Kidney (tissue), 14 donors: ENCODE data around the gene SIGLEC8. TPM values are rescaled to one million over a fixed set of nuclear protein-coding genes. Genes with fewer than 3 reads are reported as not detected.
"Not testable (repeated sequence)": the region's sequence is repeated elsewhere in the genome, so short reads cannot be mapped to it uniquely, and the experiment has no call there.

ENCODE experiments used
- DNase-seq, 5 donors: peaks; one replicate each; pipeline ENCODE4 v3.0.0-alpha.2; 2013 to 2020
- FAIRE-seq: peaks from 2 replicates; lab custom pipeline; 2012; peaks lifted over from hg19 to GRCh38; lab: Jason Lieb, UNC
- H3K27ac ChIP-seq, 2 donors: one replicate each; pipeline ENCODE4 v1.7.0; 2013; ENCODE audit warnings: low read depth in 2 of 2, low read length in 2 of 2, inconsistent platforms in 1 of 2
- H3K27me3 ChIP-seq: one replicate; pipeline ENCODE4 v1.7.1; 2013; ENCODE audit warnings: low read length, inconsistent platforms; ENCODE audit not compliant: control insufficient read depth, insufficient read depth
- H3K36me3 ChIP-seq, 3 donors: one replicate each; pipeline versions ENCODE4 v1.7.0 to v1.7.1; 2013; ENCODE audit warnings: low read length in 3 of 3, control low read depth in 1 of 3, inconsistent platforms in 1 of 3; ENCODE audit not compliant: insufficient read depth in 3 of 3, control insufficient read depth in 2 of 3
- H3K4me1 ChIP-seq, 3 donors: one replicate each; pipeline versions ENCODE4 v1.7.0 to v1.7.1; 2013; ENCODE audit warnings: low read length in 3 of 3, inconsistent platforms in 1 of 3, low read depth in 1 of 3; ENCODE audit not compliant: control insufficient read depth in 2 of 3, insufficient read depth in 2 of 3
- H3K4me3 ChIP-seq, 3 donors: one replicate each; pipeline versions ENCODE4 v1.7.0 to v1.8.1; 2013; ENCODE audit warnings: low read length in 3 of 3, control low read depth in 1 of 3, inconsistent platforms in 1 of 3
- H3K9ac ChIP-seq, 3 donors: one replicate each; pipeline versions ENCODE4 v1.7.0 to v1.7.1; 2013; ENCODE audit warnings: low read length in 3 of 3, control low read depth in 1 of 3, inconsistent platforms in 1 of 3
- H3K9me3 ChIP-seq, 3 donors: one replicate each; pipeline versions ENCODE4 v1.7.0 to v1.7.1; 2013; ENCODE audit warnings: low read length in 3 of 3, control low read depth in 1 of 3, inconsistent platforms in 1 of 3; ENCODE audit not compliant: control insufficient read depth in 2 of 3, insufficient read depth in 1 of 3
- intact Hi-C: fragments of 100-400 bp; cut with DNase I; formaldehyde crosslinking; loops from one replicate; pipeline ENCODE4 v1.11.1; 2022
- polyA plus RNA-seq: library from polyadenylated mRNA; stranded (reverse); fragments of 350-450 nt; fragmentation: Illumina TruSeq; extraction: RNeasy Lipid Tissue Mini Kit (QIAGEN cat#74804); gene quantifications from one replicate; pipeline ENCODE4 v1.2.3, GENCODE V29; 2014; ENCODE audit warnings: low read depth, low replicate concordance; ENCODE audit not compliant: insufficient read depth
- total RNA-seq: library from RNA; stranded (reverse); fragmentation: NEBNext Ultra II Directional; extraction: Animal tissue kit (Norgen Biotek cat#: 25700); gene quantifications from one replicate; pipeline ENCODE4 v1.2.1, GENCODE V29; 2021
- TF ChIP-seq, protein P1 (sequence below): IDR thresholded peaks from 3 replicates; pipeline ENCODE4 v1.5.1; 2012; ENCODE audit warnings: mild to moderate bottlenecking, moderate library complexity, borderline replicate concordance; ENCODE audit not compliant: insufficient read depth; ENCODE audit errors: extremely low read depth
- donor health status: control.
- donor health status: control.
- donor health status: control.
- donor health status: control.
- donor health status: control.
- donor health status: DM: yes; HTN: yes; CAD: no.
- donor health status: Normal renal cell carcinoma (clear cell type).

SIGLEC8 gene
- total and polyA plus RNA-seq, 2 donors from 2014 or later, result 1.8 TPM; not detected in 1

DNA sequence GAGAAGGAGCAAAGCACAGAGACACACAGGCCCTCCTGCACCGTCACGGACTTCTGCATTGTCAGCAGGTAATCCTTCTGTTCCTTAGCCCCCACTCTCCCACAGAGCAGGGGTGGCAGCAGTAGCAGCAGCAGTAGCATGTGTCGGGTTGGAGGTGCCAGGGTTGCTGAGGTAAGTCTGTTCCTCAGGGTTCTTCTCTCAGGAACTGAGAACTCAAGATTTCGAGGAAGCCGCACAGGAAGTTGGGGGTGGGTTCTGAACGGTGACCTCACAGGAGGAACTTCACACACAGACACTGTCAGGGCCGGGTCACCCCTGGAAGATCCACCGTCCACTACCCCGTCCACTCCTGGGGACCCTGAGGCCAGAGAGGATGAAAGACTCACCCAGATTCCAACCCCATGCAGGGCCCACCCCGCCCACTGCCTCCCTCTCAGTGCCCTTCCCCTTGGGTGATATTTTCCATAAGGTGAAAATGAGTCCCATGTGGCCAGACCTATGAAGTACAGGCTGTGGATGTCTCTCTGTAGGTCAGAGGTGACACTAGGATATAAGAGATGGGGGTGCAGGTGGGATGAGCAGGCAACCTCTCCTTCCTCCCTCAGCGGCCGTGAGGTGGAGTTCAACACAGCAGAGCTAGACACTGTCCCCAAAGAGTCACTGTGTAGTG is 43.5 kb upstream of the SIGLEC8 start, which contains the start of gene SIGLEC12:
Gene SIGLEC12, minus strand, starts transcription at position 207 of the 670 bp plus-strand sequence. Its CDS starts 67 bp downstream, at position 140.
- no peak for FAIRE-seq
- H3K36me3 ChIP-seq, result no peaks in the 10 kb centered on the region
- H3K27ac ChIP-seq, result no peak within 1 kb of the TSS

DNA sequence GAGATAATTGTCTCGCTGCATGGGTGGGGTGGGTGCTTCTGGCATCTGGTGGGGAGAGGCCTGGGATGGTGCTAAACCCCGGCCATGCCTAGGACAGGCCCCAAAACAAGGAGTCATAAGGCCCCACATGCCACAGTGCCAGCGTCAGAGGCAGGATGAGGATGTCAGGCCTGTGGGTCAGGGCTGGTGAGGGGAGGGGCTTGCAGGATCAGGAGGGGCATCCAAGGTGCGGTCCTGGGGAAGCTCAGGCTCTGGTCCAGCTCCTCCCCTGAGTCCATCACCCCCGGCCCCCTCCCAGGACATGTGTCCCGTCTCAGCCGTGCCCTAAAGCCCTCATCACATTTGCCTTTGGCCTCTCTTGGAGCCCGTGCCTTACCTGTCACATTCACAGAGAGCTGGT is 42.7 kb upstream of the SIGLEC8 start:
- FAIRE-seq, H3K27me3 ChIP-seq, H3K27ac ChIP-seq, H3K9ac ChIP-seq, DNase-seq, H3K9me3 ChIP-seq, H3K4me3 ChIP-seq, intact Hi-C loops, H3K4me1 ChIP-seq, H3K36me3 ChIP-seq: not testable (repeated sequence)

More for the DNA sequence above, 43.5 kb upstream of the SIGLEC8 start, which contains the start of gene SIGLEC12:
- no peaks in the 10 kb centered on the region for H3K9me3 ChIP-seq
- DNase-seq, result no peak
- no peak within 1 kb of the TSS for H3K9ac ChIP-seq
- H3K27me3 ChIP-seq, result no peaks in the 10 kb centered on the region
- H3K4me3 ChIP-seq, result no peak within 1 kb of the TSS
- H3K4me1 ChIP-seq, result no peaks in the 10 kb centered on the region
- TF ChIP-seq, protein P1, sequence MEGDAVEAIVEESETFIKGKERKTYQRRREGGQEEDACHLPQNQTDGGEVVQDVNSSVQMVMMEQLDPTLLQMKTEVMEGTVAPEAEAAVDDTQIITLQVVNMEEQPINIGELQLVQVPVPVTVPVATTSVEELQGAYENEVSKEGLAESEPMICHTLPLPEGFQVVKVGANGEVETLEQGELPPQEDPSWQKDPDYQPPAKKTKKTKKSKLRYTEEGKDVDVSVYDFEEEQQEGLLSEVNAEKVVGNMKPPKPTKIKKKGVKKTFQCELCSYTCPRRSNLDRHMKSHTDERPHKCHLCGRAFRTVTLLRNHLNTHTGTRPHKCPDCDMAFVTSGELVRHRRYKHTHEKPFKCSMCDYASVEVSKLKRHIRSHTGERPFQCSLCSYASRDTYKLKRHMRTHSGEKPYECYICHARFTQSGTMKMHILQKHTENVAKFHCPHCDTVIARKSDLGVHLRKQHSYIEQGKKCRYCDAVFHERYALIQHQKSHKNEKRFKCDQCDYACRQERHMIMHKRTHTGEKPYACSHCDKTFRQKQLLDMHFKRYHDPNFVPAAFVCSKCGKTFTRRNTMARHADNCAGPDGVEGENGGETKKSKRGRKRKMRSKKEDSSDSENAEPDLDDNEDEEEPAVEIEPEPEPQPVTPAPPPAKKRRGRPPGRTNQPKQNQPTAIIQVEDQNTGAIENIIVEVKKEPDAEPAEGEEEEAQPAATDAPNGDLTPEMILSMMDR, result no peak
- intact Hi-C loops, result no loop called here

DNA sequence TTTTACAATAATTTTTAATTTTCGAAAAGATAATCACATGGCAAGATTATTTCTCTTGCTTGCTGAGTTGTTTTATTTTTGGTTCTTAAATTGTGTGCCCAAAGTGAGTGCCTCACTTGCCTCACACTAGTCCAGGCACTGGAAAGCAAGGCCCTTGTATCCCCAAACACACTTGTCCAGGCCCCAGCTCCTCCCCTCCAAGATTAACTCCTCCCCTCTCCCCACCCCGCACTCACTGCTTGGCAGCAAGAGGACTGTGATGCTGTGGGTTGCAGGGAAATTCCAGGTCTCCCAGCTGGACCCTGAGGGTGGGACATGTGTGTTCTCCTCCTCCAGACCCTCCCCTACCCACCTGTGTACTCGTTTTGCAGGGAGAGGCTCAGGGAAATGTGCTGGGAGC is 39.4 kb upstream of the SIGLEC8 start:
- intact Hi-C loops, result no loop called here

DNA sequence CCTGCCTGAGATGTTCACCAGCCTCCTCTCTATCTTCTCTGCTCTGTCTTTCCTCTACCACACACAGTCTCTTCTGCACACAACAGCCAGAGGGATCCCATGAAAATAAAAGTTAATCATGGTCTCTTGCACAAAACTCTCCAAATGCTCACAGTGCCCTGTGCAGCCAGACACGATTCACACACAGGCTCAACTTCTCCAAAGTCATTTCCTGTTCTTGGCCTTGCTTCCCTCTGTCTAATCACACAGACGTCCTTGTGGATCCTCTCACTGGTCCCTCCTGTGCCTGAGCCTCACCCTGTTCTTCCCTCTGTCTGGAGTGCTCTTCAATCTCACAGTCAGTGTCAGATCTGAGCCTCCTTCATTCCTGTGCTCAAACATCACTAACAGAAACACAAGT is 35.5 kb upstream of the SIGLEC8 start:
- FAIRE-seq (no peak), DNase-seq (no peak)
- no peaks in the 10 kb centered on the region for H3K27me3 ChIP-seq
- no peak overlapping the region for H3K9ac ChIP-seq
- intact Hi-C loops, result no loop called here
- H3K4me1 ChIP-seq, result no peaks in the 10 kb centered on the region
- no peak overlapping the region for H3K4me3 ChIP-seq
- no peak overlapping the region for H3K27ac ChIP-seq
- H3K36me3 ChIP-seq, result no peaks in the 10 kb centered on the region
- TF ChIP-seq, protein P1, result no peak
- no peaks in the 10 kb centered on the region for H3K9me3 ChIP-seq

More for the DNA sequence above, 39.4 kb upstream of the SIGLEC8 start:
- Histone ChIP-seq H3K9ac (no peak overlapping the region), H3K9me3 (no peaks in the 10 kb centered on the region), H3K27me3 (no peaks in the 10 kb centered on the region), H3K27ac (no peak overlapping the region), H3K36me3 (no peaks in the 10 kb centered on the region), H3K4me3 (no peak overlapping the region), H3K4me1 (no peaks in the 10 kb centered on the region)
- TF ChIP-seq, protein P1, result no peak
- DNase-seq, result no peak
- FAIRE-seq, result no peak
